H1 (cell line): ENCODE data around the gene RP9. TPM values are rescaled to one million over a fixed set of nuclear protein-coding genes. Genes with fewer than 3 reads are reported as not detected.

Experiments used
- CTCF ChIA-PET: fragments of 300-600 bp; sonication (Branson Sonifier 250); formaldehyde crosslinking; loops from one replicate; lab custom pipeline; 2021; ENCODE audit not compliant: partially characterized antibody; lab: Charles Lee
- POLR2A ChIA-PET: fragments of 300-600 bp; sonication (Branson Sonifier 250); formaldehyde crosslinking; loops from one replicate; lab custom pipeline; 2021; ENCODE audit warnings: inconsistent platforms; ENCODE audit not compliant: partially characterized antibody; lab: Charles Lee
- DNase-seq, 2 experiments: peaks; one replicate each; pipeline versions ENCODE4 v3.0.0 to v3.0.0-alpha.2; 2010 to 2022; ENCODE audit warnings: low spot score in 2 of 2, low read depth in 1 of 2, mixed read lengths in 1 of 2
- FAIRE-seq: peaks from 2 replicates; lab custom pipeline; 2011; peaks lifted over from hg19 to GRCh38; lab: Jason Lieb, UNC
- H2AFZ ChIP-seq: 2 replicates; pipeline ENCODE4 v1.8.1; 2012; ENCODE audit warnings: low read length, inconsistent platforms
- H2AK5ac ChIP-seq: 2 replicates; pipeline ENCODE4 v1.6.1; 2013; ENCODE audit warnings: low read depth, low read length
- H2BK120ac ChIP-seq: replicated peaks from 2 replicates; pipeline ENCODE3; 2013; ENCODE audit warnings: low read depth, low read length, inconsistent platforms
- H2BK12ac ChIP-seq: 2 replicates; pipeline ENCODE4 v1.6.1; 2013; ENCODE audit warnings: low read depth, low read length
- H2BK15ac ChIP-seq: 2 replicates; pipeline ENCODE4 v1.6.1; 2013; ENCODE audit warnings: low read length
- H2BK20ac ChIP-seq: 2 replicates; pipeline ENCODE4 v1.6.1; 2013; ENCODE audit warnings: low read length
- H2BK5ac ChIP-seq: 2 replicates; pipeline ENCODE4 v1.6.1; 2013; ENCODE audit warnings: low read depth, low read length
- H3K14ac ChIP-seq: 2 replicates; pipeline ENCODE4 v1.6.1; 2013; ENCODE audit warnings: inconsistent platforms; ENCODE audit not compliant: insufficient read length
- H3K18ac ChIP-seq: 2 replicates; pipeline ENCODE4 v1.6.1; 2013; ENCODE audit warnings: low read length; ENCODE audit errors: extremely low read depth
- H3K23ac ChIP-seq: 2 replicates; pipeline ENCODE4 v1.6.1; 2013; ENCODE audit warnings: inconsistent platforms; ENCODE audit not compliant: insufficient read length
- H3K23me2 ChIP-seq: 2 replicates; pipeline ENCODE4 v1.6.1; 2013; ENCODE audit warnings: low read depth, low read length
- H3K27ac ChIP-seq: 2 replicates; pipeline ENCODE4 v1.6.1; 2011; ENCODE audit warnings: low read depth, low read length, inconsistent platforms
- H3K27me3 ChIP-seq, 4 experiments: replicated peaks in 1 of 4; 1 replicate in 1 of 4; 2 replicates in 3 of 4; pipeline versions ENCODE4 v1.6.1 to v1.8.1; 2011 to 2013; ENCODE audit warnings: low read length in 3 of 4, mild to moderate bottlenecking in 3 of 4, inconsistent platforms in 2 of 4, mixed read lengths in 2 of 4, moderate library complexity in 1 of 4; ENCODE audit not compliant: control insufficient read depth in 3 of 4, insufficient read depth in 3 of 4; ENCODE audit errors: extremely low read depth in 1 of 4
- H3K36me3 ChIP-seq, 4 experiments: 2 replicates each; pipeline versions ENCODE4 v1.6.1 to v1.8.1; 2011 to 2013; ENCODE audit warnings: mild to moderate bottlenecking in 4 of 4, low read length in 3 of 4, moderate library complexity in 2 of 4, control low read depth in 1 of 4, inconsistent platforms in 1 of 4; ENCODE audit not compliant: insufficient read depth in 4 of 4, control insufficient read depth in 2 of 4
- H3K4ac ChIP-seq: replicated peaks from 2 replicates; pipeline ENCODE3; 2013; ENCODE audit warnings: low read length, low read depth, mixed read lengths, inconsistent platforms; ENCODE audit not compliant: insufficient read length
- H3K4me1 ChIP-seq, 4 experiments: replicated peaks in 1 of 4; 1 replicate in 1 of 4; 2 replicates in 3 of 4; pipeline versions ENCODE4 v1.6.1 to v1.8.1; 2011 to 2013; ENCODE audit warnings: low read length in 3 of 4, inconsistent platforms in 2 of 4, mixed read lengths in 1 of 4; ENCODE audit not compliant: insufficient read depth in 4 of 4, control insufficient read depth in 3 of 4
- H3K4me2 ChIP-seq, 2 experiments: 2 replicates each; pipeline versions ENCODE4 v1.6.1 to v1.8.1; 2011 to 2013; ENCODE audit warnings: low read depth in 2 of 2, low read length in 2 of 2, control low read depth in 1 of 2, inconsistent platforms in 1 of 2, mild to moderate bottlenecking in 1 of 2; ENCODE audit not compliant: insufficient read depth in 1 of 2
- H3K4me3 ChIP-seq, 4 experiments: fragments of 200-600, 300-600 bp in 1 of 4; sonication (generic), shearing (Covaris generic), sonication (Bioruptor Twin) in 1 of 4; 2 replicates each; pipeline versions ENCODE4 v1.5.1 to v1.8.1; 2011 to 2016; ENCODE audit warnings: low read length in 4 of 4, low read depth in 3 of 4, control low read depth in 2 of 4, inconsistent platforms in 2 of 4, mild to moderate bottlenecking in 2 of 4, mixed read lengths in 1 of 4, moderate library complexity in 1 of 4; ENCODE audit not compliant: insufficient read depth in 2 of 4; ENCODE audit errors: extremely low read depth in 1 of 4
- H3K56ac ChIP-seq: replicated peaks from 2 replicates; pipeline ENCODE3; 2013; ENCODE audit warnings: low read depth, mild to moderate bottlenecking, mixed read lengths, low read length, inconsistent platforms; ENCODE audit not compliant: insufficient read length
- H3K79me1 ChIP-seq: 2 replicates; pipeline ENCODE4 v1.6.1; 2013; ENCODE audit warnings: low read depth, low read length, control low read depth
- H3K79me2 ChIP-seq, 2 experiments: 2 replicates each; pipeline versions ENCODE4 v1.6.1 to v1.8.1; 2012 to 2013; ENCODE audit warnings: low read length in 2 of 2, mild to moderate bottlenecking in 2 of 2, inconsistent platforms in 1 of 2; ENCODE audit not compliant: insufficient read depth in 2 of 2, control insufficient read depth in 1 of 2
- H3K9ac ChIP-seq, 4 experiments: replicated peaks in 1 of 4; 1 replicate in 1 of 4; 2 replicates in 3 of 4; pipeline versions ENCODE4 v1.6.1 to v1.8.1; 2011 to 2013; ENCODE audit warnings: low read depth in 3 of 4, low read length in 3 of 4, control low read depth in 2 of 4, mild to moderate bottlenecking in 2 of 4, moderate library complexity in 2 of 4, inconsistent platforms in 1 of 4; ENCODE audit errors: extremely low read depth in 1 of 4
- H3K9me3 ChIP-seq, 2 experiments: 2 replicates each; pipeline versions ENCODE4 v1.6.1 to v1.8.1; 2012 to 2013; ENCODE audit warnings: mild to moderate bottlenecking in 2 of 2, moderate library complexity in 2 of 2, control low read depth in 1 of 2, inconsistent platforms in 1 of 2, low read depth in 1 of 2, low read length in 1 of 2, mixed read lengths in 1 of 2; ENCODE audit not compliant: insufficient read depth in 2 of 2
- H4K20me1 ChIP-seq, 2 experiments: replicated peaks in 1 of 2; 2 replicates each; pipeline versions ENCODE3 to v1.8.1; 2011 to 2013; ENCODE audit warnings: inconsistent platforms in 2 of 2, low read length in 2 of 2, mild to moderate bottlenecking in 1 of 2; ENCODE audit not compliant: insufficient read depth in 2 of 2, control insufficient read depth in 1 of 2
- H4K5ac ChIP-seq: 2 replicates; pipeline ENCODE4 v1.6.1; 2013; ENCODE audit warnings: low read length, low read depth, mixed read lengths, inconsistent platforms; ENCODE audit not compliant: insufficient read length
- H4K8ac ChIP-seq: 2 replicates; pipeline ENCODE4 v1.8.0; 2013; ENCODE audit warnings: mild to moderate bottlenecking, moderate library complexity, low read length, inconsistent platforms; ENCODE audit not compliant: insufficient read depth; ENCODE audit errors: extremely low read depth
- H4K91ac ChIP-seq: replicated peaks from 2 replicates; pipeline ENCODE3; 2013; ENCODE audit warnings: low read length, mixed read lengths, inconsistent platforms; ENCODE audit not compliant: insufficient read length
- ATF3 ChIP-seq: IDR thresholded peaks from 2 replicates; pipeline ENCODE4 v1.6.1; 2011; ENCODE audit warnings: low read depth, mild to moderate bottlenecking, low read length; ENCODE audit not compliant: insufficient read depth
- FOSL1 ChIP-seq: IDR thresholded peaks from 2 replicates; pipeline ENCODE4 v1.6.1; 2011; ENCODE audit warnings: mild to moderate bottlenecking, low read depth, low read length, moderate library complexity; ENCODE audit not compliant: insufficient read depth
- KDM1A ChIP-seq: fragments of 200-600, 300-600 bp; sonication (generic); IDR thresholded peaks from 2 replicates; pipeline ENCODE4 v1.7.1; 2016; ENCODE audit warnings: mild to moderate bottlenecking, low read length, borderline replicate concordance
- RXRA ChIP-seq: IDR thresholded peaks from 2 replicates; pipeline ENCODE4 v1.6.1; 2011; ENCODE audit warnings: low read depth, mild to moderate bottlenecking, low read length, moderate library complexity; ENCODE audit not compliant: insufficient read depth
- SIX5 ChIP-seq: IDR thresholded peaks from 2 replicates; pipeline ENCODE4 v1.6.1; 2011; ENCODE audit warnings: mild to moderate bottlenecking, low read depth, low read length
- WGBS, 2 experiments: shearing (Covaris generic) in 1 of 2; methylation state at CpG; one replicate each; pipeline versions ENCODE4 v1.1.6 to v1.1.7; 2013 to 2015; ENCODE audit warnings: low lambda C conversion rate in 2 of 2, mixed read lengths in 2 of 2, inconsistent platforms in 1 of 2, low coverage in 1 of 2, missing lambda C conversion rate in 1 of 2; ENCODE audit not compliant: insufficient replicate concordance in 2 of 2, insufficient coverage in 1 of 2, insufficient read length in 1 of 2; ENCODE audit errors: extremely low coverage in 1 of 2, missing lambda C conversion rate in 1 of 2; 5-methylcytosine and 5-hydroxymethylcytosine counted together
- polyA plus RNA-seq, 7 experiments: library from polyadenylated mRNA; depleted of rRNA in 3 of 7; stranded (reverse) in 5 of 7; unstranded in 2 of 7; fragments of >200 nt in 5 of 7; fragments of 200-250 nt in 2 of 7; gene quantifications; 1 replicate in 5 of 7; 2 replicates in 1 of 7; 4 replicates in 1 of 7; pipeline versions ENCODE4 v1.2.1 to v1.2.3, GENCODE V29; 2011 to 2013; ENCODE audit warnings: missing spikeins in 2 of 7, mixed read lengths in 2 of 7
- total RNA-seq: library from RNA; stranded (reverse); fragmentation: NEBNext Ultra II Directional; extraction: Animal tissue kit (Norgen Biotek cat#: 25700); gene quantifications from 2 replicates; pipeline ENCODE4 v1.2.1, GENCODE V29; 2021
- TF ChIP-seq, protein P1 (sequence below): IDR thresholded peaks from 2 replicates; pipeline ENCODE4 v1.6.1; 2011; ENCODE audit warnings: low read length, improper control_type of control experiment
- TF ChIP-seq, protein P2 (sequence below), 3 experiments: IDR thresholded peaks; 1 replicate in 2 of 3; 2 replicates in 1 of 3; pipeline versions ENCODE4 v1.5.1 to v1.6.1; 2011; ENCODE audit warnings: low read length in 3 of 3, mild to moderate bottlenecking in 3 of 3, inconsistent platforms in 2 of 3, low read depth in 1 of 3, moderate library complexity in 1 of 3; ENCODE audit not compliant: insufficient read depth in 1 of 3; ENCODE audit errors: control extremely low read depth in 1 of 3

Gene RP9
- total and polyA plus RNA-seq, 2 of the 8 experiments (the other 6 are each of a cell fraction or from before 2014, with no cell fraction given) = 11.0 to 12.4 TPM

DNA sequence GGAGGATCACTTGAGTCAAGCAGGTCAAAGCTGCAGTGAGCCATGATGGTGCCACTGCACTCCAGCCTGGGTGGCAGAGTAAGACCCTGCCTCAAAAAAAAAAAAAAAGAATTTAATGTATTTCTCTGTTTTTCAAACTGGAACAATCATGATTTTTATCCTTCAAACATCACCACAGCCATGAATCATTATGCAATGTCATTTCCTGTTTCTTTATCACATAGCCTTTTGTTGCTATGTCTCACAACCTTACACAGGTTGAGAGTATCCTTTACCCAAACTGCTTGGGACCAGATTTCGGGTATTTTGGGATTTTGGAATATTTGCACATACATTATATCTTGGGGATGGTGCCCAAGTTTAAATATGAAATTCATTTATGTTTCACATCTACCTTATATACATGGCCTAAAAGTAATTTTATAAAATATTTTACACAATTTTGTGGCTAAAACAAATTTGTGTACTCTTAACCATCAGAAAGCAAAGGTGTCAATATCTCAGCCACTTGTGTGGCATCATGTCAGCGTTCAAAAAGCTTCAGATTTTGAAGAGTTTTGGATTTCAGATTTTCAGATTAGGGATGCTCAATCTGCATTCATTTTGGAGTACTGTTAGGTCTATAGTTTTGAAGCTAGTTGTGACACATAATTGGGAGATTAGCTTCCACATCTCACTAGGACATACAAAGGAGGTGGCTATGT is 54.8 kb downstream of the RP9 start:
- Histone ChIP-seq H3K36me3 (no peaks in the 10 kb centered on the region; a peak in 1 of 8 replicates), H3K27ac (no peak overlapping the region), H2BK120ac (no peak overlapping the region), H3K4me1 (no peaks in the 10 kb centered on the region), H4K5ac (no peak overlapping the region), H2BK5ac (no peak overlapping the region), H4K8ac (no peak overlapping the region), H4K91ac (no peak overlapping the region), H3K4me2 (no peak overlapping the region), H2BK12ac (no peak overlapping the region), H3K79me1 (no peaks in the 10 kb centered on the region; the same call in 1 of the 2 replicates), H3K4me3 (no peak overlapping the region), H2BK20ac (no peak overlapping the region), H3K27me3 (no peaks in the 10 kb centered on the region)
- DNase-seq = no peak
- 87% methylated on average over 2 of the region's 2 CpGs; no CpG with 5 or more reads in 1 of the 2 experiments for WGBS, 2 experiments
- CTCF ChIA-PET = interaction anchor here (0.7 to 1.6 kb wide), 4 partner anchors 23 to 215 kb away, joined by 3 read pairs; partner anchors contain the start of gene RP9
- no peak for TF ChIP-seq ATF3
- TF ChIP-seq RXRA = no peak
- TF ChIP-seq, protein P1, sequence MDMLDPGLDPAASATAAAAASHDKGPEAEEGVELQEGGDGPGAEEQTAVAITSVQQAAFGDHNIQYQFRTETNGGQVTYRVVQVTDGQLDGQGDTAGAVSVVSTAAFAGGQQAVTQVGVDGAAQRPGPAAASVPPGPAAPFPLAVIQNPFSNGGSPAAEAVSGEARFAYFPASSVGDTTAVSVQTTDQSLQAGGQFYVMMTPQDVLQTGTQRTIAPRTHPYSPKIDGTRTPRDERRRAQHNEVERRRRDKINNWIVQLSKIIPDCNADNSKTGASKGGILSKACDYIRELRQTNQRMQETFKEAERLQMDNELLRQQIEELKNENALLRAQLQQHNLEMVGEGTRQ = no peak
- TF ChIP-seq KDM1A = no peak
- TF ChIP-seq, protein P2, sequence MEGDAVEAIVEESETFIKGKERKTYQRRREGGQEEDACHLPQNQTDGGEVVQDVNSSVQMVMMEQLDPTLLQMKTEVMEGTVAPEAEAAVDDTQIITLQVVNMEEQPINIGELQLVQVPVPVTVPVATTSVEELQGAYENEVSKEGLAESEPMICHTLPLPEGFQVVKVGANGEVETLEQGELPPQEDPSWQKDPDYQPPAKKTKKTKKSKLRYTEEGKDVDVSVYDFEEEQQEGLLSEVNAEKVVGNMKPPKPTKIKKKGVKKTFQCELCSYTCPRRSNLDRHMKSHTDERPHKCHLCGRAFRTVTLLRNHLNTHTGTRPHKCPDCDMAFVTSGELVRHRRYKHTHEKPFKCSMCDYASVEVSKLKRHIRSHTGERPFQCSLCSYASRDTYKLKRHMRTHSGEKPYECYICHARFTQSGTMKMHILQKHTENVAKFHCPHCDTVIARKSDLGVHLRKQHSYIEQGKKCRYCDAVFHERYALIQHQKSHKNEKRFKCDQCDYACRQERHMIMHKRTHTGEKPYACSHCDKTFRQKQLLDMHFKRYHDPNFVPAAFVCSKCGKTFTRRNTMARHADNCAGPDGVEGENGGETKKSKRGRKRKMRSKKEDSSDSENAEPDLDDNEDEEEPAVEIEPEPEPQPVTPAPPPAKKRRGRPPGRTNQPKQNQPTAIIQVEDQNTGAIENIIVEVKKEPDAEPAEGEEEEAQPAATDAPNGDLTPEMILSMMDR (IDR thresholded peaks at IDR 0.05; ENCODE audit: control extremely low read depth in 1 of 3, insufficient read depth in 1 of 3, low read depth in 1 of 3, low read length in 3 of 3) = no peak
- no peak for TF ChIP-seq SIX5
- TF ChIP-seq FOSL1 = no peak
- TF ChIP-seq, all 59 proteins: peak for 0
- FAIRE-seq = no peak
- Histone ChIP-seq H3K9ac (no peak overlapping the region), H2AK5ac (no peak overlapping the region), H3K23me2 (no peaks in the 10 kb centered on the region), H2BK15ac (no peak overlapping the region), H3K23ac (no peak overlapping the region), H3K14ac (no peak overlapping the region), H4K20me1 (peaks cover 5 to 6% of the 10 kb centered on the region in 2 experiments), H3K79me2 (peaks cover 4 to 83% of the 10 kb centered on the region in 2 experiments), H3K18ac (no peak overlapping the region), H3K9me3 (no peaks in the 10 kb centered on the region), H3K4ac (no peak overlapping the region), H2AFZ (no peak overlapping the region), H3K56ac (no peak overlapping the region)
- POLR2A ChIA-PET = interaction anchor here (1.2 to 3.1 kb wide), 2 partner anchors 8 to 35 kb away, joined by 3 to 19 read pairs; partner anchors contain the start of gene NT5C3A
